Neural cell (in vitro differentiated cells): ENCODE data around the gene PLEKHA4. TPM values are rescaled to one million over a fixed set of nuclear protein-coding genes. Genes with fewer than 3 reads are reported as not detected.

Experiments used
- H2AFZ ChIP-seq: fragments of 200-600, 300-800 bp; sonication (generic), shearing (Covaris generic); 2 replicates; pipeline ENCODE4 v1.6.0; 2014; ENCODE audit warnings: low read depth, mild to moderate bottlenecking, antibody characterized with exemption, low read length, moderate library complexity
- H3F3A ChIP-seq: fragments of 200-600 bp; shearing (Covaris generic); 2 replicates; pipeline ENCODE4 v1.6.1; 2016; ENCODE audit warnings: mild to moderate bottlenecking, moderate library complexity, mixed read lengths, antibody characterized with exemption, low read length; ENCODE audit not compliant: insufficient read depth, poor library complexity, severe bottlenecking
- H3K27ac ChIP-seq: fragments of 200-600, 300-800 bp; sonication (generic), shearing (Covaris generic); 2 replicates; pipeline ENCODE4 v1.5.1; 2014; ENCODE audit warnings: mild to moderate bottlenecking, low read length, moderate library complexity
- H3K27me3 ChIP-seq: fragments of 300-800, 200-600 bp; sonication (generic), shearing (Covaris generic); 2 replicates; pipeline ENCODE4 v1.6.0; 2014; ENCODE audit warnings: mild to moderate bottlenecking, low read depth, low read length, moderate library complexity; ENCODE audit not compliant: insufficient read depth
- H3K36me3 ChIP-seq: fragments of 300-800, 200-600 bp; sonication (generic), shearing (Covaris generic); 2 replicates; pipeline ENCODE4 v1.5.1; 2014; ENCODE audit warnings: mild to moderate bottlenecking, antibody characterized with exemption, low read length, moderate library complexity; ENCODE audit not compliant: insufficient read depth
- H3K4me2 ChIP-seq: fragments of 300-800, 200-600 bp; sonication (generic), shearing (Covaris generic); 2 replicates; pipeline ENCODE4 v1.6.0; 2014; ENCODE audit warnings: mild to moderate bottlenecking, low read length
- H3K4me3 ChIP-seq: fragments of 300-800, 200-600 bp; sonication (generic), shearing (Covaris generic); 2 replicates; pipeline ENCODE4 v1.5.1; 2014; ENCODE audit warnings: mild to moderate bottlenecking, low read length, moderate library complexity
- H3K79me2 ChIP-seq: fragments of 200-600 bp; shearing (Covaris generic); replicated peaks from 2 replicates; pipeline ENCODE4 v1.6.0; 2014; ENCODE audit warnings: mild to moderate bottlenecking, low read length, moderate library complexity; ENCODE audit not compliant: insufficient read depth
- H3K9ac ChIP-seq: fragments of 300-800, 200-600 bp; sonication (generic), shearing (Covaris generic); 2 replicates; pipeline ENCODE4 v1.6.1; 2016; ENCODE audit warnings: mild to moderate bottlenecking, low read length, mixed read lengths
- H3K9me2 ChIP-seq: fragments of 200-600 bp; shearing (Covaris generic); 2 replicates; pipeline ENCODE4 v1.6.1; 2016; ENCODE audit warnings: mild to moderate bottlenecking, low read length, mixed read lengths; ENCODE audit not compliant: insufficient read depth
- H3K9me3 ChIP-seq: fragments of 200-600, 300-800 bp; sonication (generic), shearing (Covaris generic); 2 replicates; pipeline ENCODE4 v1.6.1; 2016; ENCODE audit warnings: mild to moderate bottlenecking, mixed run types, low read length, moderate library complexity, mixed read lengths
- H4K20me1 ChIP-seq: fragments of 200-600 bp; shearing (Covaris generic); 2 replicates; pipeline ENCODE4 v1.6.1; 2016; ENCODE audit warnings: mild to moderate bottlenecking, mixed run types; ENCODE audit not compliant: insufficient read depth
- CTCF ChIP-seq: fragments of 450-650 bp; IDR thresholded peaks from 2 replicates; pipeline ENCODE4 v1.5.1; 2014; ENCODE audit warnings: antibody characterized with exemption, mild to moderate bottlenecking, moderate library complexity; ENCODE audit not compliant: poor library complexity, severe bottlenecking
- EP300 ChIP-seq: fragments of 450-650 bp; conservative IDR thresholded peaks from 2 replicates; pipeline ENCODE4 v1.6.1; 2014; ENCODE audit warnings: antibody characterized with exemption, mild to moderate bottlenecking, moderate library complexity; ENCODE audit not compliant: poor library complexity, severe bottlenecking
- MXI1 ChIP-seq: fragments of 450-650 bp; conservative IDR thresholded peaks from 2 replicates; pipeline ENCODE4 v1.6.1; 2014; ENCODE audit warnings: antibody characterized with exemption, mild to moderate bottlenecking; ENCODE audit not compliant: poor library complexity, severe bottlenecking
- POLR2AphosphoS5 ChIP-seq: IDR thresholded peaks from 2 replicates; pipeline ENCODE4 v1.6.1; 2012
- REST ChIP-seq: IDR thresholded peaks from 2 replicates; pipeline ENCODE4 v1.6.1; 2012; ENCODE audit warnings: borderline replicate concordance
- TAF1 ChIP-seq: IDR thresholded peaks from 2 replicates; pipeline ENCODE4 v1.6.1; 2012; ENCODE audit warnings: low read depth
- polyA plus RNA-seq: library from polyadenylated mRNA; depleted of rRNA; stranded (reverse); fragments of >200 nt; gene quantifications from 2 replicates; pipeline ENCODE4 v1.2.3, GENCODE V29; 2014

PLEKHA4 gene
- polyA plus RNA-seq, 1 donor from 2014 or later, result not detected

DNA sequence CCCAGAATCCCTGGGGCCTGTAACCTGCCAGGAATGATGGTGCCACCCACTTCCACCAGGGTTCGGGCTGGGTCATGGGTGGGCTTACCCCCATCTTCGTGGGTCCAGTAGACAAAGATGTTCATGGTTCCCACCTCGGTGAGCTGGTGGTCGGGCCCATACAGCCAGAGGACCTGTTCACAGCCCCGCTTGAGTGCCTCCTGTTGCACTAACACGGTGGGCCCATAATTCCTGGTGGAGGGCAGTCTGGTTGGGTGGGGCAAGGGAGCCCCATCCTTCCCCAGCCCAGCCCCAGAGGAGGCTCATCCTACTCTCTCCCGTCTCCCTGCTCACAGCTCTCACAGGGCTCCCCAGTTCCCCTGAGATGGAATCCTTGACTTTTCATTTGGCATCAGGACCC, 71.3 kb downstream of the PLEKHA4 start:
- Histone ChIP-seq H3F3A (no peaks in the 10 kb centered on the region), H3K9me2 (no peaks in the 10 kb centered on the region), H3K4me3 (no peak overlapping the region), H3K36me3 (no peaks in the 10 kb centered on the region), H3K4me2 (no peak overlapping the region), H3K79me2 (no peaks in the 10 kb centered on the region), H4K20me1 (no peaks in the 10 kb centered on the region), H3K27me3 (no peaks in the 10 kb centered on the region), H3K9me3 (no peaks in the 10 kb centered on the region), H3K9ac (no peak overlapping the region), H3K27ac (no peak overlapping the region), H2AFZ (no peak overlapping the region)
- TF ChIP-seq POLR2AphosphoS5 (no peak), REST (no peak)

DNA sequence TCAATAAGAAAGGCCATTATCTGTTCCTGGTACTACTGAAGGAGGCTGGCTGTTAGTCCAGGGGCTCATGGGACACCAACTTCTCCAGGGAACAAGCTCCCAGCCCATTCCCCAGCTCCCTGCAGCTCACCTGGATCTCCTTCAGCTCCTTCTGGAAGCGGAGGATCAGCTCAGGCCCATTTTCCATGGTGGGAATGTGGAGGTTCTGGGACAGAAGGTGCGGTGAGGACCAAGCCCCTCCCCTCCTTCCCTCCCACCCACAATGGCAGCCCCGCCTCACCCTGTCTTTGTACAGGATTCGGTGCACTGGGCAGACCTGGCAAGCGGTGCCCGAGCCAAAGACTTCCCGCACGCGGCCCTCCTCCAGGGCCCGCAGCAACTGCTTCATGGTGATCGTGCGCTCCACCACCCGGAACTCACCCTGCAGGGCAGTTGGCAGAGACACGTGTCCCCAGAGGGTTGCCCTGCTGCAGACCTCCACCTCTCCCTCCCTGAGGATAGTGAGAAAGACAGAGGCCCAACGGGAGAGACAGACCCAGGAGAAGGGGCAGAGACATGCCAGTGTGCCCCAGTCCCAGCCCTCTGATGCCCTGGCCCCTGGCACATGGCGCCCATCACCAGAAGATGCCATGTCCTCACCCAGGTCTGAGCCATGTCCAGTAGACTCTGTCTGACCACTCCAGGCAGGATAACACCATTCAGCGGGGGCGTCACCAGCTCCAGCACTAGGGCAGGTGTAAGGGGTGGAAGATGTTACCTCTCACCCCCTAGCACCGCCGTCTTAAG, 71.9 kb downstream of the PLEKHA4 start:
- TF ChIP-seq REST, result no peak
- no peak for TF ChIP-seq CTCF
- no peak for TF ChIP-seq MXI1
- TF ChIP-seq TAF1, result no peak
- no peak for TF ChIP-seq EP300
- Histone ChIP-seq H4K20me1 (no peaks in the 10 kb centered on the region), H3K9me3 (no peaks in the 10 kb centered on the region)

More for the DNA sequence above, 71.9 kb downstream of the PLEKHA4 start:
- H3K79me2 ChIP-seq, result no peaks in the 10 kb centered on the region
- H3K4me3 ChIP-seq, result no peak overlapping the region
- no peaks in the 10 kb centered on the region for H3F3A ChIP-seq
- H3K9me2 ChIP-seq, result no peaks in the 10 kb centered on the region
- H3K27me3 ChIP-seq, result no peaks in the 10 kb centered on the region
- H3K27ac ChIP-seq, result no peak overlapping the region
- H3K9ac ChIP-seq, result no peak overlapping the region
- no peak overlapping the region for H3K4me2 ChIP-seq
- H2AFZ ChIP-seq, result no peak overlapping the region
- no peaks in the 10 kb centered on the region for H3K36me3 ChIP-seq
